PC-9 (cell line): ENCODE results near the gene HRNR.

Experiments used
- CTCF ChIP-seq: fragments of 200-600 bp; sonication (generic); conservative IDR thresholded peaks from 2 replicates; pipeline ENCODE4 v1.6.1; 2017; ENCODE audit warnings: mixed run types, antibody characterized with exemption, mild to moderate bottlenecking, moderate library complexity
- EZH2 ChIP-seq: fragments of 200-600 bp; sonication (generic); IDR thresholded peaks from 2 replicates; pipeline ENCODE4 v1.8.0; 2017; ENCODE audit warnings: antibody characterized with exemption, low read depth

GRCh38 chr1:152228831-152229230, 4.8 kb upstream of the HRNR start:
- TF ChIP-seq CTCF (no peak), EZH2 (no peak)
